GM18520 (cell line): ENCODE data around the gene DCP2.

Experiments used
- ATAC-seq: cut with Tn5 transposase; IDR thresholded peaks from one replicate; pipeline ENCODE4 v1.9.1; 2021; ENCODE audit not compliant: unreplicated experiment

DCP2 gene

DNA sequence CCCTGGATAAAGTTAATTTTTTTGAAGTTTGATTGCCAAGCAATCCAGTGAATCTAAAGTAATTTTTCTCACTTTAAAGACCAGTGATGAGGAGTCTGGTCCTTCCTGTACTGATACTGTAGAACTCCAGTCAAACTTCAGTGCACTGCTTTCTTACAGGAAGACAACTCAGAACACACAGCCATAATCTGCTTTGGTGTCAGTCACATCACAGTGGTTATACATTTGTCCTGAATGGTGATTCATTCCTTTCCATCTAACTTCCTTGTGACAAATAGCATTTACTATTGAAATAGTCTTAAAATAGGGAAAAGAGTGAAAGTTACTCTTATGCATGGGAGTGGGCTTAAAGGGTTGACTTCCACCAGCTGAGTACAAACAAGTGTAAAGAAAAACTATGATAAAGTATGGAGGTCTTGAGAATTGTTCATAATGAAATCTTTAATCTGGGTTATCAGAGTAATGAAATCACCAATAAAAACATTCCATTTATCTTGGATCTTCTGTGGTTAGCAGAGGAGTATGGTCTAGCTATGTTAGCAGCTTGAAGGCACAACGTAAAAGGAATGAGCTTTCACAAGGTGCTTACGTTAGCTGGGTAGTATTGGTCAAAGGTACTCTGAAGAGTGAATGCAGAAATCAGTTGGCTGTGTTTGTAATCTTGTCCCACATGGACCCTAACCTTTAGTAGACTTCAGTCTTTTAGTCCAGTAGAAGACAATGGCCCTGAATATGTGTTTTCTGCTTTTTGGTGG, 41.5 kb downstream of the DCP2 start:
- ATAC-seq = no peak

DNA sequence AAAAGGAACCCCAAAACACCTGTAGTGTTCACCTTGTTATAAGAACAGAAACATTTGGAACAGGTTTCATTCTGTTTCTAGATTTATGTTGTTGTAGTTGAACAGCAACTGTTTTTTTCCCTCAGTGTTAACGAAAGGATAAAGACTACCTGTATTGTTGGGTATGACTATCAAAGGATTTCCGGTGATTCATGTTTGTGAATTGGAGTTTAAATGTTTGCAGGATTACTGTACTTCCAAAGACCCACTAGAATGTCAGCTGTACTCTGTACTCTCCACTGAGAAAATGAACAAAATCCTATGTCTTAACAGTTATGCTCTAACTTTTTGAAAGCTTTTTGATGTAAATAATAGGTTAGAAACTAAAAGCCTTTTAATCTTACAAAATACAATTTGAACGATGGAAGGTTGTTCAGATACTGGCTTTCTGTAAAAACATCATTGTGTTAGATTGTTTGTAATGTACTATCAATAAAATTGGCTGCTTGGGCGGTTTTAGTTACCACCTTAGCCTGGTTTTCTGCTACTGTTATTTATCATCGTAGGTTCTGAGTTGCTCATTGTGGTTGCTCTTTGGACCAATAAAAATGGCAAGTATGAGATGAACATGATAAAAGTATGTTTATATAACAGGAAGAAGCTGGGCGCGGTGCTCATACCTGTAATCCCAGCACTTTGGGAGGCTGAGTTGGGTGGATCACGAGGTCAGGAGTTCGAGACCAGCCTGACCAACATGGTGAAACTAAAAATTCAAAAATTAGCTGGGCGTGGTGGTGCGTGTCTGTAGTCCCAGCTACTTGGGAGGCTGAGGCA, 44.1 kb downstream of the DCP2 start:
- no peak for ATAC-seq

DNA sequence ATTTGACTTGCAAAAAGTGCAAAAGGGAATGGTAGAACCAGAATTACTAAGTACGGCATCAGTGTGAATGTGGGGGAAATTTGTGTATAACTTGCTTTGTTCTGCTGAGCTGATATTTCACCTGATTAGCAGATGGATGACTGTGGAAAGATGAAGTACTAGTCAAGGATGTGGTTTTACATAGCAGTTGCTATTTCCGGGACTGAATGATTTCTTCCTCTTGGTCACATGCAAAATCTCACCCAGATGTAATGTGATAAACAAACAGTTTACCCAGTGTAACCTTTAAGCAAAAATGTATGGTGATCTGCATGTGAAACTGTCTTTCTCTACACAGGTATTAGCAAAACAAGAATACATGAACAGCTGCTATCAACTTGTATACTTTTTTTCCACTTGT, 46.1 kb downstream of the DCP2 start:
- peak; percentile 71 for ATAC-seq

DNA sequence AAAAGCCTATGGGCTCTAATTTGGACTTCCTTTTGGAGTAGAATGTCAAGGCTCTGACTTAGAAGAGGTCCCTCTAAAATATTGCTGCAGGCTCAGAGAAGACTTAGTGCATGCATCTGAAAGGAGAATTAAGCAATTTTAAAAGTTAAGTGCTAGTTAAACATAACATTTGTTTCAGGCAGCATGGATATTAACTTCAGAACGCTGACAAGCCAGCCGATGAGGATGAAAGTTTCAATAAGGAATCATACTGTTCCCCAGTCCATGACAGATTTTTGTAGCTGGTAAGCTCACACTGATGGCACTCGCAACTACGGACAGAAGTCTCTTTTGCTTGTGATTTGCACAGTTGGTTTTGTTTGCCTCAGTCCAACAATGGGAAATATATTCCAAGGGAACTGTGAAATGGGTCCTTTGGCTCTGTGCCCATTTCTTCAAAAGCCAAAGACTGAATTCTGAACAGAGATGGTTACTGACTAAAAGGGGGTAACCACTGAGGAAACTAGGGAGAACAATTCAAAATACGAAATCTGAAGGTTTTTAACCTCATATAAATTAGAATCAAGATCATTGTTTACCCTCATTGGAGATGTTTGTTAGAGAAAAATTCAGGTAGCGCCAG, 47.6 kb downstream of the DCP2 start:
- ATAC-seq = no peak

DNA sequence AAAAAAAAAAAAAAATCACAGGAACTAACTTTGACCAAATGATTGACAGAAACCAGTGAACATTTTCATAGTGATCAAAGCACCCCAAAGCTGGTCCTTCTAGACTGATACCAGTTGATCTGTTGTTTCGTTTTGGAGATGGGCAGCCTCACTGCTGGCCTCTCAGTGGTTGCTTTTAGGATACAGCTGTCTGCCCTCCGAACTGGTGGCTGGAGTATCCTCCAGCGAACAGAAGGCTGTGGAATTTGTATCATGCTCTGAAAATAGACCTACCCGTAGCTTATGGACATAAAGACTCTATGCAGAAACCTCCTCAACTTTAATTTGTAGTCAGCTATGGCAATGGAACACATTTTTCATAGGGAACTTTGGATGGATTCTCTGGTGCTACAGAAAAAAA, 49.0 kb downstream of the DCP2 start:
- no peak for ATAC-seq

DNA sequence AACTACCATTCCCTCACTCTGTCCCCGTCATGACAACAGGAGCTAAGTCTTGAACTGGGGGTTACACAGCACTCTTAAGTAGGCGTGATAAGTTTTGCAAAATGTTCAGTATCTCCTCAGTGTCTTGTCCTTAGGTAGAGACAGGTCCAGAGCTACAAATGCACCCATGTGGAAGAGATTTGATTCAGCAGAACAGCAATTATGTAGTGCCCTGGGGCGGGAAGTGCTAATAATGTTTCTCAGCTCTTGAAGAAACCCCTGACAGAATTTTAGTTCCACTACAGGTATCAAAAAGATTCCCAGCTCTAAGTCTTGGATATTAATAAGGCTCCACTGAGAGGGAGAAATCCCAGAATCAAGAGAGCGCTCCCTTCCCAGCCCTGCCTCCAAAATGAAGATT, 49.6 kb downstream of the DCP2 start:
- no peak for ATAC-seq

DNA sequence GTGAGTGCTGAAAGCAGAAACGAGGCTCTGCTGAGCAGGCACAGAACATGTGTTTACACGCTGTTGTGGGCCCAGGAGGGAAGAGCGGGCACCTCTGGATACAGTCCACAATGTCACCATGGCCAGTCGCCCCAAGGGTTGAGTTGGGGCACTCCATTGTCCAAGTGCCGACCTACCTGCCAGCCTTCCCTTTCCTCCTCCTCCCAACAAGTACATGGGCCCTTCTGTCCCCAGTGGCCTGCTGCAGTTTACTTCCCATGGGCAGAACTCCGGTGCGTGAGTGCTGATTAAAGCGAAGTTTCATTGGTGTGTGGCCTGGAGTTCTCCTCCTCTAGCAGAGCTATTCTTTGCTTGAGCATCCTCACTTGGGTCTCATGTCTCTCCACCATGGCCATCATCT, 50.4 kb downstream of the DCP2 start:
- no peak for ATAC-seq

DNA sequence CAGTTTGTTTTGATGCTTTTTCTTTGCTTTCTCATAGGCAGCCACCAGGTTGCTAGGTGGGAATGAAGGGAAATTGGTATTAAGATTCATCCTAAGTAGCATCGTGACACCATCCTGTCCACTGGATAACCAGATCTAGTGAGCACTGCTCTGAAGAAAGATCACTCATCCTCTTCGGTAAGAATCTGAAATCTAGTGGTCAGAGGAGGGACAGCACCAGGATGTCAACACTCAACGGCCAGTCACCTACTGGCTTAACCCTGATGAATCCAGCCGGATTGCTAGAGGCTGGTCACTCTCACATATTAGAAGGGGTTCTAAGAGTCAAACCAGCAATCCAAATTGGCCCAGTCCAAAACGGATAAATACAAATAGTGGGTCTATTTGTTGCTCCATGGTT, 50.8 kb downstream of the DCP2 start:
- no peak for ATAC-seq

DNA sequence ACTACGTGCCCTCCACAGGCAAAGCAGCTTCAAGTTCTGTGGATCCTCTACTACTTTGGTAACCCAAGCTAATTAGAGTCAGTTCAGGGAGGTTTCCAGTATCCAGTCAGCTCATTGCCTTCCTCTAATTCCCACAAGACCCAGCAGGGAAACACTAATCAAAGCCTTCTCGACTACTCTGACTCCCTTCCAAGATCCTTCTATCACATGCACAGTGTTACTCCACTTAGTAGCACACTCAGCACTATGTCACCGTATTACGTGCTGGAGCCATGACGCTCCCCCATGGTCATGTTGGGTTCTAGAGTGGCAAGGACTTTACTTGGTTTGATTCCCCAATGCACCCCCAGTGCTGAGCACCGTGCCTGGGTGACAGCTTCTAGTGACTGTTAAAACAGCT, 53.0 kb downstream of the DCP2 start:
- no peak for ATAC-seq

DNA sequence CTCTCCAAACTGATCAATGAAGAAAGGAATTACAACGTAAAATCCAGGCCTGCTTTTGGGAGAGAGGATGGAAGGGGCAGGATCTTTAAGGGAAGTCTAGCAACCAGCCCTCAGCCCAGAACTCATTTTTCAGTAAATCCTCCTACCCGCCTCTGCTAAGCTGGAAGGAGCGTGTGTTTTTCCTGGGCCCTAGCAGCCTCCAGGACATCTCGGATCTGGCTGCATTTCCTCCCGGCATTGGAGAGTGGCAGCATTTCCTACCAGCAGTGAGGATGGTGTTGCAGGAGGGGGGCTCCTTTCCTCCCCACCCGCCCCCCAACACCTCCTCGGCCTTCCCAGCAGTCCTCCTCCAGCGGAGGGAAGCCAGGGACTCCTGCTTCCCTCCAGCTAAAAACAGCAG, 54.5 kb downstream of the DCP2 start:
- no peak for ATAC-seq

DNA sequence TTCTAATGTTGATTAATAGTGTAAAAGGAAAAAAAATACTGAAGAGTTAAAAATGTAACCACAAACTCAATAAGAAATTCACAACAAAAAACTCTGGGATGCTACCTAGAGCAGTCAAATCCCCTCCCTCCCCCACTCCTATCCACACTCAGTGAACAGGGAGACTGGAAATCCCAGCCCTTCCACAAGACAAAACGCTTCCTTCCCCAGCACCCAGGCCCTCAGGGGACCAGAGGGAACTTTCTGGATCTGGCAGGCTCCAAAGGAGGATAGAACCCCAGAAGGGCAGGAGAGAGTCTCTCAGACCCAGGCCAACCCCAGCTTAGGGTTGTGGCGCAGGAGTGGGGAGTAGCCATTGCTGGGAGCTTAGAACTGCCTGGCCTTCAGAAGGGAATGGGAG, 55.0 kb downstream of the DCP2 start:
- no peak for ATAC-seq

DNA sequence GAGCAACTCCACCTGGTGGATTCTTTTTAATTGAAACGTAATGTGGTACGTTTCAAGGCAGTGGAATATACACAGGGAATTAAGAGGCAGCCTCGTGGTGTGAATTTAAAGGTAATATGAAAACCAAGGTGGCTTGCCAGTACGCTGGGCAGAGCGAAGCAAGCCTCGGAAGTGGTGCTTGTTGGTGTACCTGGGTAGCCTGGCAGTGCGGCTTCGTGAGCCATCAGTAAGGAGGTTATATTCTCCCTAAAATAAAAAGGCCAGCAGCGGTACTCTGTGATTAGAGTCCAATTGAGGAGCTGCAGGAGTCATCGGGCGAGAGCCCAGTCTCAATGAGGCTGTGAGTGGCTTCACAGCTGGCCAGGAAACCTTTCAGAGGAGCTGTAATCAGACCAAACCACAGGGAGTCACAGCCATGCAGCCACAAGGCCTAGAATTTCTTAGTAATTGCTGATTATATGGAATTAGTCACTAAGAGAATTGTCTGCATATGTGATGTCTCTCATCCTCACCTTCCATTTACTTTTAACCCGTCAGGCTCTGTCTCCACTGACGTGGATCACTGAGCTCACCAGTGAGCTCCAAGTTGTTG, 57.7 kb downstream of the DCP2 start:
- ATAC-seq = no peak

DNA sequence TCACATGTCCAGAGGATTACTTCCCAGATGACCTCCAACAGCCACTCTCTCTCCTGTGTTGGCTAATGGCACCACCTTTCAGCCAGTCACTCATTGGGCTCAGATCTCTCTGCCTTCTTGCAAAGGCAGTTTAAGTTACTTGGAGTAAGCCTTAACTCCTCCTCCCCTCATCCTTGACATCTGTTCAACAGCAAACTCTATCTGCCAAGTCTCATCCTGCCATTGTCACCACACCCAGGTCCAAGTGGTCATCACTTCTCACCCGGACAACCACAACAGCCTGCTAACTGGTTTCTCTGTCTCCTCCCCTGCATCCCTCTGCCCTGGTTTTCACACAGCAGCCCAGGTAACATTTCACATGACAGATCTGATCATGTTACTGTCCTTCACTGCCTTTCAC, 58.5 kb downstream of the DCP2 start:
- ATAC-seq = no peak

DNA sequence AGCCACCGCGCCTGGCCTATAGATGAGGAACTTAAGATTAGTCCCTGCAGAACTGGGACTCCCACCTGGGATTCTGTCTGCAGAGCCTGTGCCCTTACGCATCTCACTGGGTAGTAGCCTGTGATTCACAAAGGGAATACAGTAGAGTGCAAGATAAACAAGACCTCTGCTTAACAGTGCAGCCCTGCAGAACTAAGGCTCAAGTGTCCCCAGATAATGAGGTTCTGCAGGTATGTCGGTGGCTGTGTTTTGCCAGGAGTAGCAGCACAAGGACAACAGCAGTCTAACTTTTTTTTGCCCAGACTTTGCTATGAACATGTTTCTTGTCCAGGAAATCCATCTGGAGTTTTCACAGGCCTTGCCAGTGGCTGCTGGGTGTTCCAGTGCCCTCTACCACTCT, 59.7 kb downstream of the DCP2 start:
- no peak for ATAC-seq

DNA sequence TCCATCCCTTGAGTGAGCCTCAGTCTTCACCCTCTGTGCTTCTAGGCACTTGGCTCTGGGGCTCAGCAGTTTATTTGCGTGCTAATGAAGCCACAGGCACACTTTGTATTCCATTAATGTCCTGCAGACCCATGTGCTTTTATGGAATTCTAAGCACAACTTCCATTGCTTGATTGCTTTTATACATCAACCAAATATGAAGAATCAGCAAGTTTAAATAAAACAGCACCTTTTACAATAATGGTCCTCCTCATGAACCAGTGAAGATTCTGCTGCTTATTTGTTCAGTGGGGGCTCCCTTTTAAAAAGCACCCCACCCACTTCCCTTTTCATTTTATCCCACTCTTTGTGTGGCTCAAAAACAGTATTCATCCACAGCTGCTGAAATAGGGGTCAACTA, 60.2 kb downstream of the DCP2 start:
- ATAC-seq = no peak

DNA sequence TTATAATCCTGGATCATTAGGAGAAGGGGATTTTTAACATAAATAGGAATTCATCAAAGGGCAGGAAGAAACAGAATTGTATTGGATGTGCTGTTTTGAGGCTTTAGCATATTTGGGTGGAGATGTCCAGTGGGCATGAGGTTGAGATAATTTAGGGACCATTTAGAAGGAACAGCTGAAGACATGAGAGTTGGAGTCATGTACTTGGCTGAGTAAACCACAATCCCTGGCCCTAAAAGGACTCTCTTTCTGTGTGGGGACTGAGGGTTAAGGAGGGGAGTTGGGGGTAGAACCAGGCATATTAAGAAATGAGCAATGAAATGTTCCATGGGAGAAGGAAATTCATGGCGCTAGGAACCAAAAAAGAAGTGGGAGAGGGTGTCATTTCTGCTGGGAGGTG, 61.5 kb downstream of the DCP2 start:
- ATAC-seq = no peak

DNA sequence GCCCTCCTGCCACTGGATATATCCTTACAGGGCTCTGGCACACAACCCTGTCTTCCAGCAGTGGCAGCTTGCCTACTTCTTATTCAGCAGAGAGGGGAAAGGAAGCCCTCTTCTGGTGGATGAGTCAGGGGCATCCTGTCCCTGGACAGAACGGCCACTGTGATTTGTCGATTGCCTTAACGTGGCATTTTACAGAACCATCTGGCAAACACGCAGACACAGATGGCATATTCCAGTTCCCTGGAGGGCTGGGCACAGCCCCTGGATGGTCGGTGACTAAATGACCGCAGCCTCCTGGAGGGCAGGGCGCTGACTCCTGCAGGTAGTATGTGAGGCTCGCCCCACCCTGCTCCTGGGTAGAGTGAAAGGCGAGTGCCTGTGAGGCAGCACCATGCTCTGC, 62.1 kb downstream of the DCP2 start:
- ATAC-seq = no peak

DNA sequence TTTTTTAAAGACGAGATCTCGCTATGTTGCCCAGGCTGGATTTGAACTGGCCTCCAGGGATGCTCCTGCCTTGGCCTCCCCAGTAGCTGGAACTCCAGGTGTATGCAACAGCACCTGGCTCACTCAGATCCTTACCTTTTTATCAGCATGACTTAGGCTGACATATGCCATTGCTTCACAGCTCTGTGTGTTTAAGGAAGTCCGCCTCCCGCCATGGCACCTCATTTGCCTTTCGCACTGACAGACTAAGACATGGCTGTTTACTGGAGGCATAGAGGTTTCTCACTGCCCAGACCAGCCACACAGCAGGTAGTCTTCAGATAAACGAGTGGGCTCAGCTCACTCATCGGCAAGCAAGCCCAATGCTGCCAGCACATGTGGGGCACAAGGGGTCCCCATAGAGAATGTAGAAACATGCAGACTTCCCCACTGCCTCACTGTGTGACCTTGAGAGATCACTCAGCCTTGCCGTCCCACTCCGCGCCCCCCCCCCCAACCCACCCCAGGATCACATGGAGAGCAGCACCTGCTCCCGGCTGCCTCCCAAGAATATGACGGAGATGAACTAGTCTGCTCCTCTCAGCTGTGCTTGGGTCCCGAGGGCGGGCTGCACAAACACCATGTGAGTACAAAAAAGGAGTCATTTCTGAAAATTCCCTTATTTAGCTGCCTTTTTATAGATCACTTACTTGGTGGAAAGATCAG, 62.8 kb downstream of the DCP2 start:
- no peak for ATAC-seq

DNA sequence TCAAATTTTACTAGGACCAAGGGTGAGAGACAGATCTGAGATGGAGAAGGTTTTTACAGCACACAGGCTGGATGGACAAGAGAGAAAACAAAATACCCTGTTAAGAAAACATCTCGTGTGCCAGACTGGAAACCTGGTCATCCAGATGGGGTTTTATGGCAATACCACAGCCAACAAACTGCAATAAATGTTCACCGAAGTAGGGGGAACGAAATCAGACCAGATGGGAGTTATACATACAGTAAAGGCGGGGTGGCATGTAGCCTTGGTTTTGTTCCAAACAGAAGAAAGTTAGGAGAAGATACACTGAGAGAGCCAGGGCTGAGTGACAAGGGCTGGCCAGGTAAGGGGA, 63.3 kb downstream of the DCP2 start:
- ATAC-seq = no peak

DNA sequence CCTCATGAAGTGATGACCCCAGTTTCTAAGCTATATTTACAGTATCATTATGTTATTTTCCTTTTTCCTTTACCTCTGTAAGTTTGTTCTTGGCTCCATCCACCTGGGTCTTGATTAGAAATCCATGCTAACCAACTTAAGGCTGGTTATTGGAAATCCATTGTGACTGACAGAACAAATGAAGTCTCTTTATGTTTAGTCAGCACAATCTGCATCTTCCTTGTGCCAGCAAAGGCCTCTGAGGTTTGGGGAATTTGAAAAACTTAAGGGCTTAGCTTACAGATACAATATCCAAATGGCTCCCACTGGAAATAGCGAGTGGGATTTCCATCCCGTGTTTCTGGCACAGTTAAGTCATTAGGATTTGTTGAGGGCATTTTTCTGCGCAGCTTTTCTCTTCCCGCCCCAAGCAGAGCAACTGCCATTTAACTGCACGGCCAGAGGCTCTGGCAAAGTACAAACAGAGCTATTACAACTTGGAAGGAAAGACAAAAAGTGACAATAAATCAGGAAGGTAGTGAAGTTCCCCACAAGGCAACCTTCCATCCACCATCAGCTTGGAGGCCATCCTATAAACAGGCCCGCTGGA, 64.2 kb downstream of the DCP2 start:
- no peak for ATAC-seq
